ENCODE data around the gene TNFSF12. TPM values are rescaled to one million over a fixed set of nuclear protein-coding genes. Genes with fewer than 3 reads are reported as not detected.

TNFSF12 gene
- total and polyA plus RNA-seq, 9 of the 15 experiments (the other 6 are each of a cell fraction or from before 2014, with no cell fraction given) = 0.03 to 0.95 (median 0.19) TPM; not detected in 3

GRCh38 chr17:7572588-7573323 lies 23.9 kb downstream of the TNFSF12 start (continued):
- no peak; the same call in 1 of the 2 replicates for TF ChIP-seq NR3C1 (CRISPR knock-in tag; IDR thresholded peaks at IDR 0.05)

- H3K9me3 ChIP-seq (replicated peaks; ENCODE audit: control insufficient read depth, insufficient read depth, low read depth, low read length) = no peaks in the 10 kb centered on the region
- CTCF ChIA-PET (ENCODE audit: low intra/inter-chr PET ratio) = no interaction called here
- H3K27me3 ChIP-seq (ENCODE audit: control insufficient read depth in 2 of 2, insufficient read depth in 2 of 2, low read length in 2 of 2) = no peaks in the 10 kb centered on the region
- H4K20me1 ChIP-seq (replicated peaks; ENCODE audit: control insufficient read depth, insufficient read depth, low read length) = peaks cover 40% of the 10 kb centered on the region
- in situ Hi-C loops (cut with MboI) (loop anchor here (25.0 kb wide), 1 partner anchor 536 kb away; the partner anchor contains the start of genes SLC16A11 and SLC16A13), intact Hi-C loops (cut with micrococcal nuclease) (no loop called here)
- BruUV-seq (replicated peaks) = no TSS peak
- H3K4me3 ChIP-seq = peak overlapping the region; percentile 99
- DNase-seq (ENCODE audit: extremely low read depth in 1 of 4, low spot score in 3 of 4) = peak; percentile 77 to 88 (median 84)
- H3K4me2 ChIP-seq (ENCODE audit: insufficient read depth, low read length) = peak overlapping the region; percentile 83
- H3K9ac ChIP-seq (ENCODE audit: insufficient read depth in 1 of 2, low read depth in 2 of 2, low read length in 2 of 2) = peak overlapping the region; percentile 97 to 100
- H2AFZ ChIP-seq (ENCODE audit: low read depth, low read length) = no peak overlapping the region
- peaks cover 9% of the 10 kb centered on the region for H3K9me1 ChIP-seq (ENCODE audit: control insufficient read depth, insufficient read depth, low read length)
- peaks cover 86% of the 10 kb centered on the region for H3K36me3 ChIP-seq (ENCODE audit: control insufficient read depth, insufficient read depth, low read length)
- peak; percentile 53 for ATAC-seq
- peaks cover 8 to 23% of the 10 kb centered on the region in 2 experiments; a peak in 4 of 5 replicates for H3K4me1 ChIP-seq (replicated peaks in 1 of 2; ENCODE audit: control insufficient read depth in 2 of 2, insufficient read depth in 2 of 2, low read length in 2 of 2)
- no peak for FAIRE-seq
- peak overlapping the region; percentile 98 for H3K27ac ChIP-seq (ENCODE audit: extremely low read depth, low read depth, low read length)
- POLR2A ChIA-PET = interaction anchor here (0.6 to 6.7 kb wide), 15 partner anchors 8 to 260 kb away, joined by 3 to 46 read pairs (median 4); partner anchors contain the start of genes ATP1B2, MPDU1, TP53 and ZBTB4
- 0% methylated on average over 18 of the region's 71 CpGs for WGBS (ENCODE audit: insufficient coverage, low coverage, missing lambda C conversion rate)
- H3K79me2 ChIP-seq (ENCODE audit: control insufficient read depth, insufficient read depth, low read length) = peaks cover 61% of the 10 kb centered on the region
- TF ChIP-seq ETS1 (conservative IDR thresholded peaks at IDR 0.05; ENCODE audit: control insufficient read depth, low read depth, low read length) (peak; percentile 45; the same call in 1 of the 2 replicates), HNRNPUL1 (IDR thresholded peaks at IDR 0.05; ENCODE audit: low read length) (peak; percentile 74; the same call in 1 of the 2 replicates), ZC3H4 (CRISPR knock-in tag; IDR thresholded peaks at IDR 0.05; ENCODE audit: borderline replicate concordance) (peak; percentile 67; the same call in 1 of the 2 replicates), ARHGAP35 (IDR thresholded peaks at IDR 0.05; ENCODE audit: partially characterized antibody) (no peak), HMGXB4 (CRISPR knock-in tag; IDR thresholded peaks at IDR 0.05) (no peak), KAT2B (IDR thresholded peaks at IDR 0.05; ENCODE audit: low read depth, low read length) (no peak), PRDM10 (IDR thresholded peaks at IDR 0.05; ENCODE audit: partially characterized antibody) (peak; percentile 96), CBX2 (IDR thresholded peaks at IDR 0.05; ENCODE audit: insufficient read depth, low read length, poor library complexity, severe bottlenecking) (no peak)
Observed at GRCh38 chr17:7573324-7574080, 24.6 kb downstream of the TNFSF12 start.
